HG02623 (cell line): Measurements from ENCODE around the gene PKNOX1.
"Not testable (repeated sequence)": the region's sequence is repeated elsewhere in the genome, so short reads cannot be mapped to it uniquely, and the experiment has no call there.

Source experiments
- ATAC-seq: cut with Tn5 transposase; IDR thresholded peaks from one replicate; pipeline ENCODE4 v1.9.1; 2021; ENCODE audit warnings: moderate library complexity; ENCODE audit not compliant: unreplicated experiment

Gene PKNOX1

GRCh38 chr21:43015906-43016540 is 41.7 kb downstream of the PKNOX1 start:
- no peak for ATAC-seq

- ATAC-seq, result no peak
Observed at GRCh38 chr21:43016728-43017127, 42.4 kb downstream of the PKNOX1 start.

GRCh38 chr21:43018519-43018918 is 44.2 kb downstream of the PKNOX1 start:
- no peak for ATAC-seq

GRCh38 chr21:43020177-43020576 is 45.8 kb downstream of the PKNOX1 start:
- no peak for ATAC-seq

- no peak for ATAC-seq
Observed at GRCh38 chr21:43020771-43021170, 46.4 kb downstream of the PKNOX1 start.

GRCh38 chr21:43021191-43021590 is 46.8 kb downstream of the PKNOX1 start:
- no peak for ATAC-seq

- no peak for ATAC-seq
Observed at GRCh38 chr21:43021756-43022600, 47.6 kb downstream of the PKNOX1 start.

GRCh38 chr21:43023175-43023574 is 48.8 kb downstream of the PKNOX1 start:
- ATAC-seq, result no peak

GRCh38 chr21:43024439-43025136 is 50.2 kb downstream of the PKNOX1 start:
- no peak for ATAC-seq

- ATAC-seq, result no peak
Observed at GRCh38 chr21:43025636-43026180, 51.3 kb downstream of the PKNOX1 start.

- ATAC-seq, result no peak
Observed at GRCh38 chr21:43027846-43028731, 53.7 kb downstream of the PKNOX1 start.

GRCh38 chr21:43029785-43030184 is 55.4 kb downstream of the PKNOX1 start:
- ATAC-seq, result no peak

GRCh38 chr21:43031121-43031619 is 56.8 kb downstream of the PKNOX1 start:
- ATAC-seq, result no peak

- ATAC-seq, result no peak
Observed at GRCh38 chr21:43034101-43034500, 59.7 kb downstream of the PKNOX1 start.

GRCh38 chr21:43034826-43035225 is 60.5 kb downstream of the PKNOX1 start:
- no peak for ATAC-seq

- not testable (repeated sequence) for ATAC-seq
Observed at GRCh38 chr21:43036889-43037288, 62.5 kb downstream of the PKNOX1 start.

GRCh38 chr21:43037918-43038658 is 63.7 kb downstream of the PKNOX1 start:
- not testable (repeated sequence) for ATAC-seq

- ATAC-seq, result not testable (repeated sequence)
Observed at GRCh38 chr21:43038659-43039044, 64.3 kb downstream of the PKNOX1 start.

GRCh38 chr21:43042169-43042568 is 67.8 kb downstream of the PKNOX1 start:
- not testable (repeated sequence) for ATAC-seq

GRCh38 chr21:43043291-43043690 is 68.9 kb downstream of the PKNOX1 start:
- not testable (repeated sequence) for ATAC-seq
